HFFc6 (cell line): ENCODE measurements around the gene PLPP3. TPM values are rescaled to one million over a fixed set of nuclear protein-coding genes. Genes with fewer than 3 reads are reported as not detected.

Experiments used
- DNase-seq: peaks from one replicate; pipeline ENCODE4 v3.0.0-alpha.2; 2018
- H3K27ac Mint-ChIP-seq: 2 replicates; pipeline ENCODE4 v1.8.0; 2020; ENCODE audit warnings: mild to moderate bottlenecking, mixed read lengths
- H3K27me3 Mint-ChIP-seq: 2 replicates; pipeline ENCODE4 v1.8.0; 2021; ENCODE audit warnings: mild to moderate bottlenecking, moderate library complexity, mixed read lengths; ENCODE audit not compliant: insufficient read depth
- H3K36me3 Mint-ChIP-seq: 2 replicates; pipeline ENCODE4 v1.8.0; 2021; ENCODE audit warnings: low read depth, mixed read lengths
- H3K4me1 Mint-ChIP-seq: 2 replicates; pipeline ENCODE4 v1.8.0; 2020; ENCODE audit warnings: low read depth, mixed read lengths
- H3K4me3 Mint-ChIP-seq: 2 replicates; pipeline ENCODE4 v1.8.0; 2020; ENCODE audit warnings: mild to moderate bottlenecking, moderate library complexity, mixed read lengths
- H3K9me3 Mint-ChIP-seq: 2 replicates; pipeline ENCODE4 v1.8.0; 2020; ENCODE audit warnings: mild to moderate bottlenecking, mixed read lengths
- CTCF ChIP-seq: fragments of 200-600 bp; sonication (generic); IDR thresholded peaks from 2 replicates; pipeline ENCODE4 v1.5.0; 2021; ENCODE audit warnings: antibody characterized with exemption, mild to moderate bottlenecking
- total RNA-seq, 6 experiments: library from RNA; stranded (reverse); fragmentation: NEBNext Ultra II Directional; extraction: Animal tissue kit (Norgen Biotek cat#: 25700); gene quantifications; 2 replicates in 1 of 6; 3 replicates in 5 of 6; pipeline ENCODE4 v1.2.3, GENCODE V29; 2021

The PLPP3 gene
- total RNA-seq, 6 experiments from 2014 or later, result 15.1 to 29.9 (median 24.8) TPM

- Mint-ChIP-seq H3K9me3 (no peaks in the 10 kb centered on the region), H3K4me3 (no peak overlapping the region), H3K27ac (no peak overlapping the region), H3K36me3 (no peaks in the 10 kb centered on the region), H3K4me1 (no peaks in the 10 kb centered on the region), H3K27me3 (0 out of 2 replicates have a peak, but pooled peaks cover 3% of the 10 kb centered on the region)
- TF ChIP-seq CTCF, result no peak
- no peak for DNase-seq
Observed at GRCh38 chr1:56547473-56547872, 31.9 kb downstream of the PLPP3 start.

GRCh38 chr1:56545711-56546110 is 33.7 kb downstream of the PLPP3 start:
- Mint-ChIP-seq H3K27ac (no peak overlapping the region), H3K4me3 (no peak overlapping the region), H3K27me3 (0 out of 2 replicates have a peak, but pooled peaks cover 3% of the 10 kb centered on the region), H3K36me3 (no peaks in the 10 kb centered on the region), H3K4me1 (peaks cover 4% of the 10 kb centered on the region; the same call in 1 of the 2 replicates), H3K9me3 (no peaks in the 10 kb centered on the region)
- DNase-seq, result no peak
- TF ChIP-seq CTCF, result no peak

GRCh38 chr1:56543783-56544612 is 35.4 kb downstream of the PLPP3 start:
- Mint-ChIP-seq H3K4me3 (no peak overlapping the region), H3K36me3 (no peaks in the 10 kb centered on the region), H3K4me1 (peaks cover 12% of the 10 kb centered on the region; the same call in 1 of the 2 replicates), H3K27me3 (no peaks in the 10 kb centered on the region), H3K9me3 (no peaks in the 10 kb centered on the region), H3K27ac (no peak overlapping the region)
- DNase-seq, result no peak
- TF ChIP-seq CTCF, result no peak

GRCh38 chr1:56542651-56543050 is 36.7 kb downstream of the PLPP3 start:
- Mint-ChIP-seq H3K27me3 (no peaks in the 10 kb centered on the region), H3K36me3 (no peaks in the 10 kb centered on the region), H3K27ac (no peak overlapping the region), H3K9me3 (no peaks in the 10 kb centered on the region), H3K4me3 (no peak overlapping the region), H3K4me1 (peaks cover 12% of the 10 kb centered on the region; the same call in 1 of the 2 replicates)
- no peak for TF ChIP-seq CTCF
- no peak for DNase-seq

GRCh38 chr1:56541408-56541807 is 38.0 kb downstream of the PLPP3 start:
- DNase-seq, result no peak
- peaks cover 10% of the 10 kb centered on the region; the same call in 1 of the 2 replicates for H3K36me3 Mint-ChIP-seq
- peaks cover 12% of the 10 kb centered on the region; the same call in 1 of the 2 replicates for H3K4me1 Mint-ChIP-seq
- no peak overlapping the region for H3K27ac Mint-ChIP-seq
- no peaks in the 10 kb centered on the region; the same call in 1 of the 2 replicates for H3K27me3 Mint-ChIP-seq
- no peak overlapping the region for H3K4me3 Mint-ChIP-seq
- no peak for TF ChIP-seq CTCF
- H3K9me3 Mint-ChIP-seq, result no peaks in the 10 kb centered on the region
